Immature natural killer cell (primary cell): ENCODE data around the gene TLR3. TPM values are rescaled to one million over a fixed set of nuclear protein-coding genes. Genes with fewer than 3 reads are reported as not detected.

ENCODE experiments used
- DNase-seq, 3 donors: peaks; one replicate each; pipeline ENCODE4 v3.0.0; 2022; ENCODE audit warnings: mixed read lengths in 1 of 3
- H3K27ac Mint-ChIP-seq, 6 donors: one replicate each; pipeline ENCODE4 v1.8.0; 2020; ENCODE audit warnings: mixed read lengths in 6 of 6, mild to moderate bottlenecking in 5 of 6, inconsistent platforms in 4 of 6, moderate library complexity in 3 of 6
- H3K27me3 Mint-ChIP-seq, 3 donors: one replicate each; pipeline ENCODE4 v1.8.0; 2020 to 2021; ENCODE audit warnings: low read depth in 3 of 3, mild to moderate bottlenecking in 3 of 3, mixed read lengths in 3 of 3, moderate library complexity in 3 of 3, inconsistent platforms in 1 of 3
- H3K36me3 Mint-ChIP-seq, 3 donors: one replicate each; pipeline ENCODE4 v1.8.0; 2020; ENCODE audit warnings: mixed read lengths in 3 of 3, inconsistent platforms in 2 of 3, mild to moderate bottlenecking in 2 of 3
- H3K4me1 Mint-ChIP-seq, 2 donors: one replicate each; pipeline ENCODE4 v1.8.0; 2020; ENCODE audit warnings: inconsistent platforms in 2 of 2, mild to moderate bottlenecking in 2 of 2, mixed read lengths in 2 of 2, moderate library complexity in 1 of 2
- H3K4me3 Mint-ChIP-seq, 5 donors: one replicate each; pipeline ENCODE4 v1.8.0; 2020; ENCODE audit warnings: mild to moderate bottlenecking in 5 of 5, mixed read lengths in 5 of 5, inconsistent platforms in 3 of 5, moderate library complexity in 3 of 5
- H3K9me3 Mint-ChIP-seq, 6 donors: one replicate each; pipeline ENCODE4 v1.8.0; 2020; ENCODE audit warnings: mild to moderate bottlenecking in 6 of 6, mixed read lengths in 6 of 6, inconsistent platforms in 4 of 6, moderate library complexity in 3 of 6
- polyA plus RNA-seq, 3 donors: library from polyadenylated mRNA; unstranded; fragments of 300-500 nt; fragmentation: Illumina TruSeq; gene quantifications; one replicate each; pipeline ENCODE4 v1.2.3, GENCODE V29; 2021

The TLR3 gene
- polyA plus RNA-seq = 10 to 100 TPM in 1 of 3 donors, 1 to 10 TPM in 2; 2.5 to 13.3 (median 5.8) TPM

DNA sequence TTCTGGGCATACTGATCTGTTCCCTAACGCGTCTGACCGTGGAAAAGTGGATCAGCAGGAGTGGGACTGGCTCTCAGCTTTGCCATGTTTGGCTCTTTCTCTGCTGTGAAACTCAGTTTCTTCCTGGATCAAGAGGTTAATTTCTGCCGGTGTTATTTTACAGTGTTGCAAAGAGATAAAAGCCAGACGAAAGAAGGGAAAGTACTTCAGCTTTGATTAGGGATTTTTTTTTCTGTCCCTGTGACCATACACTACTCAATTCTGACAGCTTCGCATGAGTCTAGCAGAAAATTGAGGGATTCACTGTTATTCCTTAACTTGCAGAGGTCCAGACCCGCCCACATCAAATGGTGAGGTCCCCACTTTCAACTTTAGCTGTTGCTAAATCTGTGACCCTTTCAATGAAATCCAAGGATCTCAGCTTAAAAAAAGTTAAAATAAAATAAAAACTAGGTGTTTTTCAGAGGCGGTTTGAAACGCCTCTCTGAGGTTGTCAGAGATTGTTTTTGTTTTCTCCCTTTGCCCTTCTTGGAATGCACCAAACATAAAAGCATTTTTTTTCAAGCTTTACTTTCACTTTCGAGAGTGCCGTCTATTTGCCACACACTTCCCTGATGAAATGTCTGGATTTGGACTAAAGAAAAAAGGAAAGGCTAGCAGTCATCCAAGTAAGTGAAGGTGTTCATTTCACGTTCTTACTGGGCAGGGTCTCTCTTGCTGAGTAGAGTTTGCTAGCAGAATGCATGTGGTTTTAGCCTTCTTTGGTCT is at the start of gene TLR3:
Gene TLR3 (plus strand): TSS at position 576 of the 768 bp plus-strand sequence. CDS start 7,464 bp downstream, outside the sequence.
- H3K4me1 Mint-ChIP-seq = peaks cover 25 to 37% of the 10 kb centered on the region in 2 donors
- no peaks in the 10 kb centered on the region for H3K27me3 Mint-ChIP-seq
- H3K36me3 Mint-ChIP-seq = no peaks in the 10 kb centered on the region
- peak within 1 kb of the TSS; percentile 62 to 88 (median 72) for H3K27ac Mint-ChIP-seq
- peak; percentile 35 to 47 (median 42) for DNase-seq
- H3K9me3 Mint-ChIP-seq = no peaks in the 10 kb centered on the region
- peak within 1 kb of the TSS; percentile 79 to 98 (median 83) for H3K4me3 Mint-ChIP-seq

DNA sequence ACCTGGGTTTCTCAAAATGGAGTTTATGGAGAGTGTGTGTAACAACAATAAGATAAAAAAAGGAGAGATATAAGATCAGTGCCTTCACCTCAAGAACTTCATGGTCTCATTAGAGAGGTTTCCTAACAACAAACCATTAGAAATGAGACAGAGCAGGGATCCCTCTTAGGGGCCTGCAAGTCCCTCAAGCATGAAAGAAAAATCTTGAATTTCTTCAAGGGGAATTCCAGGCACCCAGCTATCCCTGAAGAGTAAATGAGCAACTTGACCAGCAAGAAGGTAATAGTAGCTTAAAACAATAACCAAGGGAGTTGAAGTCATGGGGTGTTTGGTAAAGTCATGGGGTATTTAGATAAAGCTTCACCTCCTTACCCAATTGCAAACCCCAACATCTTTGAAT is 49.7 kb upstream of the TLR3 start:
- Mint-ChIP-seq H3K9me3 (no peaks in the 10 kb centered on the region), H3K4me1 (no peaks in the 10 kb centered on the region), H3K27ac (no peak overlapping the region), H3K27me3 (peaks cover 0 to 6% (median 4%) of the 10 kb centered on the region in 3 donors), H3K4me3 (no peak overlapping the region), H3K36me3 (no peaks in the 10 kb centered on the region)
- DNase-seq = no peak

DNA sequence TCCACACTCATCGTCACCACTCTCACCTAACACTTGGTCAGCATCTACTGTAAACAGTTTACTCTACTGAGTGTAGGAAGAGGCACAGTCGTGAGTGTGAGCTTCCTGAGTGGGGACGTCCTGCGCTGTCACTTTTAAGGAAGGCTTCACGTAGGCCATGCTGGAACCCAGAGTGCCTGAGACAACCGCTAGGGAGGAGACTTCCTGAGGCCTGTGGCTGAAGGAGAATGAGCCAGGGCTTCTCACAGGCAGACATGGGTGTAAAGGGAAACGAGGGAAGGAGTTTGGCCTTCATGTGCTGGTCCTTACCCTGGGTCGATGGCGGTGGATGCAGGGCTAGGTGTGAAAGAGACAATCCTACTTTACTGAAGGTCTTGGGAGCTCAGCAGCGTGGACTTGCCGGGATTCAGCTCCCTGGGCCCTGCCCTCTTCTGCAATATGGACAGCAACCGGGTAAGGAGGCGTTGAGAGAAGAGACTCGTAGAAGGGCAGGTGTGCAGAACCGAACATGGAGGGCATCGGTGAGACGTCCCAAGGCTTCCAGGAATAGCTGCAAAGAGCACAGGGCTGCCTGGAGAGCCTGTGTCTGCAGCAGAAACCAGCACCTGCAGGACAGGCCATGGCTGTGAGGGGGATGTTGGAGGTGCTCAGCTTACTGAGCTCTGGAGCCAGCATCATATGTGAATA is 48.7 kb upstream of the TLR3 start:
- H3K9me3 Mint-ChIP-seq = no peaks in the 10 kb centered on the region
- no peak overlapping the region for H3K4me3 Mint-ChIP-seq
- peaks cover 0 to 6% (median 3%) of the 10 kb centered on the region in 3 donors for H3K27me3 Mint-ChIP-seq
- no peaks in the 10 kb centered on the region for H3K4me1 Mint-ChIP-seq
- no peaks in the 10 kb centered on the region for H3K36me3 Mint-ChIP-seq
- DNase-seq = no peak
- H3K27ac Mint-ChIP-seq = no peak overlapping the region

DNA sequence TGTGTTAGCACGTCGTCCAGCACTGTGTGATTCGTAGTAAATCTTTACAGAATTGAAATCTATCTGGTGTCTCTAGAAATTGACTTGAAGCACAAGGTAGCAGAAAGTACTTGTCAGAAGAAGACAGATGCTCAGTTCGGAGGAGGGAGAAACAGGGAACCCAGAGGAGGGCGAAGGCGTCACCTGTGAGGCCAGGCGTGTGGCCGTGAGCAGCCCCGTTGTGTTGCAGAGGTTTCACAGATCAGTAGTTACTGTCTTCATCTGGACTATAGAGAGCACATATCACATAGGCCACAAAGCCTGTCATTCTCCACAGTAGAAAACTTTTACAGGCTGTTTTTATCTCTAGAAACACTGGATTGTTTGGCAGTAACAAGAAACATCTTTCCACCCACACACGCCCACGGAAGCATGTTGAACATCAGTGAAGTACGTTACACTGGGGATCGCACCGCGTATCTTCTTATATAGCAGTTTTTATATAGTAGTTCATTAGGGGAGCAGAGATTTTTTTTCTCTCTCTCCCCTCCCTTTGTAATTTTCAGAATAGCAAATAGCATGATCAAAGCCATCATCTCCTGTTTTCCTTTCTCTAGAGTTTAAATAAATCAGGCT is 48.1 kb upstream of the TLR3 start:
- DNase-seq = no peak
- Mint-ChIP-seq H3K36me3 (no peaks in the 10 kb centered on the region), H3K4me3 (no peak overlapping the region), H3K9me3 (no peaks in the 10 kb centered on the region), H3K27ac (no peak overlapping the region), H3K4me1 (no peaks in the 10 kb centered on the region), H3K27me3 (peaks cover under 1 to 6% (median 3%) of the 10 kb centered on the region in 3 donors)

DNA sequence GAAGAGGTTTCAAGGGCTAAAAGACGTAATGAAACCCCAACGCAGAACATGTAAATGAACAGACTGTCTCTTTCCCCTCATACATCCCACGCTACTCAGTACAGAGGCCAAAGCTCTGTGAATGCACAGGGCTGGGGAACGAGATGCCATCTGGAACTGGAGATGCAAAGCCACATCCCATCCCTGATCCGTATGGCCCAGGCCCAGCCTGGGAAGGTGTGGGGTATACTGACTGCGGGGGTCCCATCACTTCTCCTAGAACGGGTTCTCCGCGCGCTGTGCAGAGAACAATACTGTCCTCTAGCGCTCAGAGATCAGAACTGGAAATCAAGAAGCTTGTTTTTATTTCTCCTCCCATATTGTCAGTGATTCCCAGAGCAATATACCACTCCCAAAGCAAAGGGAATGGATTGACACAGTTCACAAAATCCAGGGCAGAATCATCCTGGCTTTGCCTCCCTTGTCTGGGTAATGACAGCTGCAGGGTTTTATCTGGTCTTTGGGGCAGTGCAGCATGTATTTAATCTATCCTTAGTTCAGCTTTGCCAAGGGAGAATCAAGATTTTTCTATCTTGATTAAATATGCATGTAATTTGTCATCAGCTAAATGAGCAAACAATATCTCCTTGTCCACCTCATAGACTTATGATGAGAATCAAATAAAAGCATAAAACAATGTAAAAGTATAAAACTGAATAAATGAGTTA is 47.3 kb upstream of the TLR3 start:
- Mint-ChIP-seq H3K36me3 (no peaks in the 10 kb centered on the region), H3K27me3 (peaks cover 3 to 6% (median 3%) of the 10 kb centered on the region in 3 donors), H3K4me3 (no peak overlapping the region), H3K4me1 (no peaks in the 10 kb centered on the region), H3K27ac (no peak overlapping the region), H3K9me3 (no peaks in the 10 kb centered on the region)
- DNase-seq = no peak

DNA sequence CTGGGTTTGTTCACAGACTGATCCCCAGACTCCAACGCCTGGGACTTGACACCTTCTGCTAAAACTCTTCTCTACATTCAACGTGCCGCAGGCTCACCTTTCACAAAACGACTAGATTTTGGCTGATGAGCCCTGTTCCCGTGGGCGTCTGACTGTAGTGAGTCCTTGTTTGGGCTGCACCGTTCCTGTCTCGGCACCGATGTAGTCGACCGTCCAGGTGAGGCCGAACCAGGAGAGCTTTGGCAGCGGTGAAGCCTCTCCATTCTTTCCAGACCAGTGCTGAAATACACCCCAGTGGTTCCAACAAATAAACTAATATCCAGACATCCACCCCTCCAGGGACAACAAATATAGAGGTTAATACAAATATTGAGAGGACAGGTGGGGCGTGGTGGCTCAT is 45.0 kb upstream of the TLR3 start:
- DNase-seq = no peak
- Mint-ChIP-seq H3K4me3 (no peak overlapping the region), H3K9me3 (peaks cover 0 to under 1% (median 0%) of the 10 kb centered on the region in 6 donors), H3K27ac (no peak overlapping the region), H3K27me3 (peaks cover 5 to 13% (median 9%) of the 10 kb centered on the region in 3 donors), H3K36me3 (no peaks in the 10 kb centered on the region), H3K4me1 (no peaks in the 10 kb centered on the region)

DNA sequence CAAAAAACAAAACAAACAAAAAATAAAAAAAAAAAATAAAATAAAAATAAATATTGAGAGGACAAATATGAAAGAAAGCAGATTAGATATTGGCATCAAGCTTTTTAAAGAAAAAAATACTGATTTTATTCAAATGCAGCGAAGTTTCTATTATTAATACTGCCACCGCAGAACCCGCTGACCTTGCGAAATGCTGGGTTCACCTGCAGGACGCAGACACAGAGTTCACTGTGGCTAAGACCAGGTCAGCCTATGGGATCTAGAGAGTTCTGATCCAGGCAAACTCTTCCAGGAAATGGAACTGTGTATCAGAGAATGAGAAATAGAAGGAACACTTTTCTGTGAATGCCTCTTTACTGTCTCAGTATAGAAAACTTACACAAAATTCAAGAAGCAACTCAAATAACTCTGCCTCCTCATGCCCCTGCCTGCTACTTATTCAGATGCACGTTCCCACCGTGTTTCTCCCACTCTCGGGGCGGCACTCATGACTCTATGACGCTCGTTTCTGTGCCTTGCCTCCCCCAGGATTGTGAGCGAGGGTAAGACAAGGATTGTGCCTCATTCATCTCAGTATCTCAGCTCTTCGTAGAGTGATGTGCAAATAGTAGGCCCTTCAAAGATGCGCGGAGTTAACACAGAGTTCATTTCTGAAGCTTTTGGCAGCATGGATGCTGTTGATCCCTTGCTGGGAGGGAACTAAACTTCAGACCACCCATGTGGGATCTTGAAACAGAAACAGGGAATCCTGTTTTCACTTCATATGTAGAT is 44.1 kb upstream of the TLR3 start:
- no peak for DNase-seq
- Mint-ChIP-seq H3K36me3 (no peaks in the 10 kb centered on the region), H3K27me3 (peaks cover 5 to 14% (median 10%) of the 10 kb centered on the region in 3 donors)

DNA sequence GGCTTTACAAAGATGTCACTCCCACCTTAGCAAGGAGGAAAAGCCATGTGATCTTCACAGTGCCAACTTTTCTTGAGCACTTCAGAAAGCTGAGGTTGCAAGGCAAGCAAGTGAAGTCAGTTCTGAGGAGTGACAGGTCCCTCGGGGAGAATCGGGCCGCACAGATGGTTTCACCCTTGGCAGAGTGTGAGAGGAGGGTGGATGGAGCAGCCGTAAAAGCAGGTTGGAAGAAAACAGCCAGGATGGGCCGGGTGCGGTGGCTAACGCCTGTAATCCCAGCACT is 43.6 kb upstream of the TLR3 start:
- Mint-ChIP-seq H3K36me3 (no peaks in the 10 kb centered on the region), H3K27ac (no peak overlapping the region), H3K4me3 (no peak overlapping the region), H3K9me3 (peaks cover 0 to 2% (median 0%) of the 10 kb centered on the region in 6 donors), H3K4me1 (no peaks in the 10 kb centered on the region), H3K27me3 (peaks cover 5 to 19% (median 10%) of the 10 kb centered on the region in 3 donors)
- no peak for DNase-seq

More for the DNA sequence above, 44.1 kb upstream of the TLR3 start:
- peaks cover 0 to 2% (median 0%) of the 10 kb centered on the region in 6 donors for H3K9me3 Mint-ChIP-seq
- H3K27ac Mint-ChIP-seq = no peak overlapping the region
- no peak overlapping the region for H3K4me3 Mint-ChIP-seq
- H3K4me1 Mint-ChIP-seq = no peaks in the 10 kb centered on the region

DNA sequence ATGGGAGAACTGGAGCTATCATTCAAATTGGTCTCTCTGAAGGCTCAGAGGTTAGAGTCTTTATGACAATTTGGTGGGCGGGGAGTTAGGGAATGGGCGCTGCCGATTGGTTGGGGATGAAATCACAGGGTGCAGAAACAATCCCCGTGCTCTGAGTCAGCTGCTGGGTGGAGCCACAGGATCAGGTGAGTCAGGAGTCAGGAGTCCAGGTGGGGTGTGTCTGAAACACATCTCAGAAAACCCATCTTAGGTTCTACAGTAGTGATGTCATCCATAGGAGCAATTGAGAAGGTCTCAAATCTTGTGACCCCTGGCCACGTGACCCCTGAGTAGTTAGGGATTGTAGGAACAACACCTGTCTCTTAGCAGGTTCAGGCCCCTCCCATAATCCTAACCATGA is 41.6 kb upstream of the TLR3 start:
- no peaks in the 10 kb centered on the region for H3K4me1 Mint-ChIP-seq
- no peak for DNase-seq
- H3K27me3 Mint-ChIP-seq = peaks cover 5 to 26% (median 7%) of the 10 kb centered on the region in 3 donors
- no peak overlapping the region for H3K27ac Mint-ChIP-seq
- no peaks in the 10 kb centered on the region for H3K36me3 Mint-ChIP-seq
- H3K4me3 Mint-ChIP-seq = no peak overlapping the region
- H3K9me3 Mint-ChIP-seq = peaks cover 0 to 2% (median 0%) of the 10 kb centered on the region in 6 donors

DNA sequence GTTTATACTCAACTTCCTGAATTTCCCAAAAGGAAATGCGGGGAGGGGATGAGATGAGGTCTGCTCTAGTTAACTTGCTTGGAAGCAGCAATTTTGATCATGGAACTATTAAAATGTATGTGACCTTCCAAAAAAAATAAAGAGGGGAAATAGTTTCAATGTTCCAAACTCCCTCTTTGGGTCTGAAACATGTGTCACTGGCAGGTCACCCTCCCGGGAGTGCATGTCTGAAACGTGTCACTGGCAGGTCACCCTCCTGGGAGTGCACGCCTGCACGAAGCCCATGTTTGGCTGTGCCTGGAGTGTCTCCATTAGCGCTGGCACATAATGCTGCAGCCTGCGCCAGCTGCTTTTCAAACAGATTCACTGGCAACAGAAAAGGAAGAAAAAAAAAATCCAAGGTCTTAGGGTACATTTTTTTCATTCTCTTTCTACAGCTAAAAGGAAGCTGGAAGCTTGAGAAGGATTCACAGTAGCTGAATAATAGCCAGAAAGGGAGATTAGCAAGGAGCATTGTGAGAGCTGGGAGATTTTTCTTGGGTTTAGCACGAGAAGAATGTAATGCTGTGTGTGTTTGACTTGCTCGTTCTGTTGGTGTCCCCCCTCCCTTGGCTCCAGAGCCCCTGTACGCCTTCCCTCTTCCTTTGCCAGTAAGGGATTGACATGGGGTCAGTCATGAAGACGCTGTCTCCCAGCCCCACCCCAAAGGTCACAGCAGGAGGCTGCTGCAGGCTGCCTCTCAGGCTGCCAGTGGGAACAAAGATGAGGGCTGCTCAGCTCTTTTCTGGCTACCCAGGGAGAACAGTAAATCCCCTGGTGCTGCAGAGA is 39.2 kb upstream of the TLR3 start:
- Mint-ChIP-seq H3K4me1 (no peaks in the 10 kb centered on the region), H3K27ac (no peak overlapping the region), H3K4me3 (no peak overlapping the region), H3K36me3 (no peaks in the 10 kb centered on the region), H3K9me3 (peaks cover 0 to 2% (median 0%) of the 10 kb centered on the region in 6 donors), H3K27me3 (peaks cover 3 to 32% (median 6%) of the 10 kb centered on the region in 3 donors)
- no peak for DNase-seq

DNA sequence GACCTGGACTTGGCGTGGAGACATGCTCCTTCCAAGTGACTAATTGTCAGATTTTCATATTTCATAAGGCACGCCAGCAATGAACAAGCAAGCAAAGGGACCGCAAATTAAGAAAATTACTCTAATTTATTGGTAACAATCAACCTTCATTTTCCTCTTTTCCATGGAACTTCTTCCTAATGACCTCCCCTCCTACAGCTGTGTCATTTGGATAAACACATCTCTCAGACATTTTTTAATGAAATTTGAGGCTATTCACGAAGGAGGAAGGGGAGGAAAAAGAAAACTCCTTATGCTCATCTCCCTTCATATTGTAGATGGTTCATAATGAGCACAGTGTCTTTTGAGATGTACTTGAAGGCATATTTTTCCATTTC is 38.6 kb upstream of the TLR3 start:
- no peak for DNase-seq
- H3K27ac Mint-ChIP-seq = no peak overlapping the region
- H3K4me1 Mint-ChIP-seq = no peaks in the 10 kb centered on the region
- peaks cover 3 to 34% (median 10%) of the 10 kb centered on the region in 3 donors for H3K27me3 Mint-ChIP-seq
- no peaks in the 10 kb centered on the region for H3K36me3 Mint-ChIP-seq
- no peak overlapping the region for H3K4me3 Mint-ChIP-seq
- H3K9me3 Mint-ChIP-seq = peaks cover 0 to 3% (median 0%) of the 10 kb centered on the region in 6 donors

DNA sequence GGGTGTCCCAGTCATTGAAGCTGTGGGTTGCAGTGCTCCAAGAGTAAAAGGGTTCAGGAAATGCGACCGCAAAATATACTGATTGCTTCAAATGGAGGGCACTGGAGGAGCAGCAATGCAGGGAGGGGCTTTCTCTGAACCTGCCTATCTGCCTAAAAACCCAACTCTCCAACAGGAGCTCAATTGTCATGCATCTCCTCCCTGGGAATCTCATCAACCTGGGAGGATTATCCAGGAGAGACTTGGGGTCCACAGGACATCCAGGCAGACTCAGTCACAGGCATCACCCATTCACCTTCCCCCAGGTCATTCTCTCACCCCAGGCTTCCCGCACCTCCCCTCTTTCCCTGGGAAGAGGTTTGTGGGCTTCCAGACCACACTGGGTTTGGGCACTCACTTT is 38.2 kb upstream of the TLR3 start:
- Mint-ChIP-seq H3K4me1 (no peaks in the 10 kb centered on the region), H3K4me3 (no peak overlapping the region), H3K27ac (no peak overlapping the region), H3K9me3 (peaks cover 0 to 3% (median 0%) of the 10 kb centered on the region in 6 donors), H3K27me3 (peaks cover 3 to 34% (median 10%) of the 10 kb centered on the region in 3 donors), H3K36me3 (no peaks in the 10 kb centered on the region)
- DNase-seq = no peak
